Activated CD4-positive, alpha-beta memory T cell treated with anti-CD3 and anti-CD28 coated beads for 36 hours (primary cell): Measurements from ENCODE around the gene CARMIL1. TPM values are rescaled to one million over a fixed set of nuclear protein-coding genes. Genes with fewer than 3 reads are reported as not detected.

Experiments used
- CTCF ChIA-PET: fragments of 350-600 bp; sonication (Branson Sonifier 250); formaldehyde crosslinking; loops from one replicate; lab custom pipeline; 2021; ENCODE audit warnings: antibody characterized with exemption, inconsistent platforms; lab: Charles Lee
- POLR2A ChIA-PET: fragments of 350-600 bp; sonication (Branson Sonifier 250); formaldehyde crosslinking; loops from one replicate; lab custom pipeline; 2021; ENCODE audit warnings: antibody characterized with exemption; lab: Charles Lee
- DNase-seq: peaks from one replicate; pipeline ENCODE4 v3.0.0-alpha.2; 2020
- H3K27ac Mint-ChIP-seq: one replicate; pipeline ENCODE4 v1.8.0; 2021; ENCODE audit warnings: mixed read lengths
- H3K27me3 Mint-ChIP-seq: one replicate; pipeline ENCODE4 v1.8.0; 2021; ENCODE audit warnings: mixed read lengths
- H3K36me3 Mint-ChIP-seq: one replicate; pipeline ENCODE4 v1.8.0; 2021; ENCODE audit warnings: mixed read lengths
- H3K4me1 Mint-ChIP-seq: one replicate; pipeline ENCODE4 v1.8.0; 2021; ENCODE audit warnings: low read depth, mixed read lengths
- H3K4me3 Mint-ChIP-seq: one replicate; pipeline ENCODE4 v1.8.0; 2021; ENCODE audit warnings: mild to moderate bottlenecking, mixed read lengths
- H3K9me3 Mint-ChIP-seq: one replicate; pipeline ENCODE4 v1.8.0; 2021; ENCODE audit warnings: mixed read lengths
- intact Hi-C: fragments of 100-400 bp; cut with micrococcal nuclease; formaldehyde crosslinking; loops from one replicate; pipeline ENCODE4 v1.15.1; 2023
- total RNA-seq, 2 experiments: library from RNA; stranded (reverse); gene quantifications; one replicate each; pipeline ENCODE4 v1.2.3, GENCODE V29; 2021

CARMIL1 gene
- total RNA-seq, 2 experiments from 2014 or later, result 2.4 to 2.7 TPM

DNA sequence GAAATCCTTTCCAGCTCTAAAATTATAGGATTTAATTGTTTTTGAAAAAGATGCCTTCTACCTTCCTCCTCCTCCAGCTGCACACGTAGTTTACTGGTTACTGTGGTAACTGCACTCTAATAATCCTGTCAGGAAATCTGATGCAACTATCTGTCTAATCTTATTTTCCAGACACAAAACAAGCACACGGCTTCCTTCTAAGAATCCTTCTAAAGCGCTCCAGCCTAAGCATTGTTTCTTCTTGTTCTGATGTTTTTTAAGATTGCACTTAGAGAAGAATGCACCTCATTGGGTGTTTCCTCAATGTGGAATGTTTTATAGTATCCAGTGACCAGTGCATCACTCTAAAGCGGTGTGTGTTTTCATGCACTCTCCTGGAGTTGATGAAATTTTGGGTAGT is 63.6 kb downstream of the CARMIL1 start:
- H3K4me1 Mint-ChIP-seq, result peaks cover 4% of the 10 kb centered on the region
- DNase-seq, result no peak
- no peaks in the 10 kb centered on the region for H3K9me3 Mint-ChIP-seq
- no peak overlapping the region for H3K4me3 Mint-ChIP-seq
- no peaks in the 10 kb centered on the region for H3K27me3 Mint-ChIP-seq
- no peaks in the 10 kb centered on the region for H3K36me3 Mint-ChIP-seq
- H3K27ac Mint-ChIP-seq, result no peak overlapping the region
- POLR2A ChIA-PET, result no interaction called here
- intact Hi-C loops, result no loop called here
- CTCF ChIA-PET, result interaction anchor here (0.6 to 1.8 kb wide), 3 partner anchors 141 to 260 kb away, joined by 3 to 6 read pairs (median 3); no protein-coding TSS in a partner anchor

GRCh38 chr6:25343984-25344383 is 64.8 kb downstream of the CARMIL1 start:
- intact Hi-C loops, result no loop called here
- DNase-seq, result no peak
- H3K4me3 Mint-ChIP-seq, result no peak overlapping the region
- H3K27ac Mint-ChIP-seq, result no peak overlapping the region
- H3K27me3 Mint-ChIP-seq, result no peaks in the 10 kb centered on the region
- H3K36me3 Mint-ChIP-seq, result no peaks in the 10 kb centered on the region
- H3K4me1 Mint-ChIP-seq, result peaks cover 4% of the 10 kb centered on the region
- no peaks in the 10 kb centered on the region for H3K9me3 Mint-ChIP-seq
- CTCF ChIA-PET, result no interaction called here
- POLR2A ChIA-PET, result no interaction called here

DNA sequence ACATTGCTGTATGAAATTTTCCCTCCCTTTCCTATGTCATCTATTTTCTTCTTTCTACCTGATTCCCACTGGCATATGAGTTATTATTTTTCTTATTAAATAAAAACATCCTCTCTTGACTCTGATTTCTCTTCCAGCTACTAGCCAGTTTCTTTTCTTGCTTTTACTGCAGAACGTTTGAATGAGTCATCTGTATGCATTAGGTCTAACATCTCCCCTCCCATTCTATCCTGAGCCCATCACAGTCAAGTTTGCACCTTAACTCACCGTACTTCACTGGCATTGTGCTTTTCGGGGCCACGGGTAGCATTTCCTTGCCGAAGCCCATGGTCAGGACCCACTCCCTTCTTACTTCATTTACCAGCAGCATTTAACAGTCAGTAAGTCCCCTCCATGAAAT is 65.7 kb downstream of the CARMIL1 start:
- Mint-ChIP-seq H3K36me3 (no peaks in the 10 kb centered on the region), H3K9me3 (no peaks in the 10 kb centered on the region), H3K27ac (no peak overlapping the region), H3K4me3 (no peak overlapping the region), H3K4me1 (peaks cover 4% of the 10 kb centered on the region), H3K27me3 (no peaks in the 10 kb centered on the region)
- POLR2A ChIA-PET, result no interaction called here
- CTCF ChIA-PET, result no interaction called here
- intact Hi-C loops, result no loop called here
- no peak for DNase-seq

GRCh38 chr6:25346064-25346463 is 66.9 kb downstream of the CARMIL1 start:
- ChIA-PET CTCF (interaction anchor here (1.0 to 1.4 kb wide), 3 partner anchors 19 to 123 kb away, joined by 3 to 4 read pairs (median 3); no protein-coding TSS in a partner anchor), POLR2A (interaction anchor here (0.8 kb wide), 1 partner anchor 90 kb away, joined by 3 read pairs; no protein-coding TSS in a partner anchor)
- DNase-seq, result no peak
- Mint-ChIP-seq H3K4me3 (no peak overlapping the region), H3K9me3 (no peaks in the 10 kb centered on the region), H3K27ac (no peak overlapping the region), H3K36me3 (no peaks in the 10 kb centered on the region), H3K27me3 (no peaks in the 10 kb centered on the region), H3K4me1 (peaks cover 2% of the 10 kb centered on the region)
- intact Hi-C loops, result no loop called here

- ChIA-PET CTCF (no interaction called here), POLR2A (no interaction called here)
- no peaks in the 10 kb centered on the region for H3K36me3 Mint-ChIP-seq
- no peak overlapping the region for H3K27ac Mint-ChIP-seq
- no peak overlapping the region for H3K4me3 Mint-ChIP-seq
- H3K4me1 Mint-ChIP-seq, result peaks cover 6% of the 10 kb centered on the region
- DNase-seq, result no peak
- no peaks in the 10 kb centered on the region for H3K27me3 Mint-ChIP-seq
- H3K9me3 Mint-ChIP-seq, result no peaks in the 10 kb centered on the region
- intact Hi-C loops, result no loop called here
Observed at GRCh38 chr6:25350573-25350972, 71.4 kb downstream of the CARMIL1 start.

- ChIA-PET CTCF (interaction anchor here (1.9 kb wide), 1 partner anchor 205 kb away, joined by 5 read pairs; no protein-coding TSS in a partner anchor), POLR2A (no interaction called here)
- Mint-ChIP-seq H3K27me3 (no peaks in the 10 kb centered on the region), H3K9me3 (no peaks in the 10 kb centered on the region), H3K4me1 (peaks cover 6% of the 10 kb centered on the region), H3K27ac (no peak overlapping the region), H3K36me3 (no peaks in the 10 kb centered on the region), H3K4me3 (no peak overlapping the region)
- intact Hi-C loops, result no loop called here
- no peak for DNase-seq
Observed at GRCh38 chr6:25351485-25351884, 72.3 kb downstream of the CARMIL1 start.

GRCh38 chr6:25352285-25352684 is 73.1 kb downstream of the CARMIL1 start:
- H3K27ac Mint-ChIP-seq, result no peak overlapping the region
- H3K4me3 Mint-ChIP-seq, result no peak overlapping the region
- no peaks in the 10 kb centered on the region for H3K27me3 Mint-ChIP-seq
- intact Hi-C loops, result no loop called here
- ChIA-PET CTCF (interaction anchor here (1.2 to 1.9 kb wide), 3 partner anchors 129 to 204 kb away, joined by 3 to 5 read pairs (median 5); no protein-coding TSS in a partner anchor), POLR2A (no interaction called here)
- H3K9me3 Mint-ChIP-seq, result no peaks in the 10 kb centered on the region
- DNase-seq, result no peak
- H3K4me1 Mint-ChIP-seq, result peaks cover 6% of the 10 kb centered on the region
- H3K36me3 Mint-ChIP-seq, result no peaks in the 10 kb centered on the region

DNA sequence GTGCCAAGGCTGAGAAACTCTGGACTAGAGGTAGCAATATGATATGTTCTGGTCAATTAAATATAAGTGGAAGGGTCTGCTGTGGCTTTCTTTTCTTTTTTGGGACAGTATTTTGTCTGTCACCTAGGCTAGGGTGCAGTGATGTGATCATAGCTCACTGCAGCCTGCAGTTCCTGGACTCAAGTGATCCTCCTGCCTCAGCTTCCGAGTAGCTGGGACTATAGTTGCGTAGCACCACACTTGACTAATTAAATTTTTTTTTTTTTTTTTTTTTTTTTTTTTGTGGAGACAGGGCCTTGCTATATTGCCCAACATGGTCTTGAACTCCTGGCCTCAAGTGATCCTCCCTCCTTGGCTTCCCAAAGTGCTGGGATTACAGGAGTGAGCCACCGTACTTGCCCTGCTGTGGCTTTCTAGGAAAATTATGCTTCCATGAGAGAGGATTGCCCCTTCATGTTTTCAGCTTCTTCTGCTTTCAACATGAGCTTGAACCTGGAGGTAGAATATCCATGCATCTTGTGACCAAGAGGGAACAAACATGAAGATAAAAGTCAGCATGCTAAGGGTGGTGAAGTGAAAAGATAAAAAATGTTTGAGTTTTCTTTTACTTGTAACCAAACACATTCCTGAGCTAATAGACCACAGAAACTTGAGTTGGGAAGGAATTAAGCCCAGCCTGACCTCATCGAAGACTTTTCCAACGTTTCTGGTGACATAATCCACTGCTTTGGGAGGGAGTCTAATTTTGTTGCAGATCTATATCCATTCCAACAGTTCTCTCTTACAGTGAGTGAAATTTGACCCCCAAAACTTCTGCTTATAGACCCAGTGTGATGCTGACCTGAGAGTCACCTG is 75.1 kb downstream of the CARMIL1 start:
- H3K36me3 Mint-ChIP-seq, result no peaks in the 10 kb centered on the region
- H3K27ac Mint-ChIP-seq, result no peak overlapping the region
- no peak for DNase-seq
- H3K4me3 Mint-ChIP-seq, result no peak overlapping the region
- no peaks in the 10 kb centered on the region for H3K9me3 Mint-ChIP-seq
- POLR2A ChIA-PET, result no interaction called here
- CTCF ChIA-PET, result no interaction called here
- intact Hi-C loops, result no loop called here
- H3K4me1 Mint-ChIP-seq, result peaks cover 6% of the 10 kb centered on the region
- H3K27me3 Mint-ChIP-seq, result no peaks in the 10 kb centered on the region

DNA sequence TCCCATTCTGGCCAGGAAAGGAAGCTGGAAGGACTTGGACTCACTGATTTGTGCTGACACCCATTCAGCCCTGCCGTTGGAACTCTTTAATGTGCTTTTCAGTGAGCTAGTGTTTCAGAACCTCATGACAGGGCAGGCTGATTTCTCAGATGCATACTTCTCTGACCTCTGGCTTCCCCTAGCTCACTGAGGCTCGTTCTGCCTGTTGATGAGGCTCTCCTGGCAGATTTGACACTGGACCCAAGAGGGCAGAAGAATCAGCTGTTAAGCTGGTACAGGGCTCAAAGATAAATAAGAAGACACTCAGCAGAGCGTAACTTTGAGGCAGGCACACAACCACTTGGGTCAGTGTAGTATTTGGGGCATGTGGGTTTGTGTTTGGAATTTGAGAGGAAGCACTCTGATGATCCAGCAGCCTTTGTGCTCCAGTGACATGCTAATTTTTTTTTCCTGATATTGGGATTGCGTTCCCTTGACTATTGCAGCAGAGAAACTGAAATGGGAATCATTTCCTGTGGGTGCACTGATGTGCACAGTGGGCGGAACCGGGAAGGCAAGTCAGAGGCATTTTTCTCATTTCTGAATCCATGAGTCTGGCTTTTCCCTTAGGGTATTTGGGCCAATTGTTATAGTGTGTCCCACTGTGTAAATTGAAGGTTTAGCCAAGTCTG is 80.2 kb downstream of the CARMIL1 start:
- Mint-ChIP-seq H3K9me3 (no peaks in the 10 kb centered on the region), H3K36me3 (no peaks in the 10 kb centered on the region), H3K4me3 (no peak overlapping the region), H3K27ac (no peak overlapping the region), H3K4me1 (no peaks in the 10 kb centered on the region), H3K27me3 (no peaks in the 10 kb centered on the region)
- intact Hi-C loops, result no loop called here
- no peak for DNase-seq
- CTCF ChIA-PET, result no interaction called here
- POLR2A ChIA-PET, result no interaction called here

GRCh38 chr6:25359891-25360290 is 80.7 kb downstream of the CARMIL1 start:
- Mint-ChIP-seq H3K36me3 (no peaks in the 10 kb centered on the region), H3K27ac (no peak overlapping the region), H3K9me3 (no peaks in the 10 kb centered on the region), H3K27me3 (no peaks in the 10 kb centered on the region), H3K4me3 (no peak overlapping the region), H3K4me1 (no peaks in the 10 kb centered on the region)
- CTCF ChIA-PET, result no interaction called here
- DNase-seq, result no peak
- POLR2A ChIA-PET, result no interaction called here
- intact Hi-C loops, result no loop called here

- H3K4me1 Mint-ChIP-seq, result no peaks in the 10 kb centered on the region
- H3K9me3 Mint-ChIP-seq, result no peaks in the 10 kb centered on the region
- intact Hi-C loops, result no loop called here
- CTCF ChIA-PET, result no interaction called here
- no peaks in the 10 kb centered on the region for H3K27me3 Mint-ChIP-seq
- DNase-seq, result no peak
- H3K27ac Mint-ChIP-seq, result no peak overlapping the region
- POLR2A ChIA-PET, result no interaction called here
- H3K36me3 Mint-ChIP-seq, result no peaks in the 10 kb centered on the region
- no peak overlapping the region for H3K4me3 Mint-ChIP-seq
Observed at GRCh38 chr6:25360621-25361020, 81.4 kb downstream of the CARMIL1 start.

DNA sequence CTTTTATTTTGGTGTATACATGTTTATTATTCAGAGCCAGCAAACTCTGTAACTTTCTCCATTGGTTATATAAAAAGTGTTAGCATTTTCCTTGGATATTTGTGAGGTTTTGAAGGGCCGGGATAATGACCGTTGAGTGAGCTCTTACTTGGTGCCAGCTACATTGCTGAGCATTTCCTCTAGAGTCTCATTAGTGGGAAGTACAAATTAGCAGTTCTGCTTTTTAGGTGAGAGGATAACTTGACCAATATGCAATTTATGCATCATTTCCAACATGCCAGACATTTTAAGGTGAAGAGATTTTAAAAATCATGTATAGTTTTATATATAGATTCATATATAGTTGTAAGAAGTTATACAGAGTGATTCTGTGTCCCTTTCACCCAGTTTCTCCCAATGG is 84.3 kb downstream of the CARMIL1 start:
- ChIA-PET CTCF (no interaction called here), POLR2A (no interaction called here)
- H3K27me3 Mint-ChIP-seq, result no peaks in the 10 kb centered on the region

More for the DNA sequence above, 84.3 kb downstream of the CARMIL1 start:
- H3K27ac Mint-ChIP-seq, result no peak overlapping the region
- H3K4me3 Mint-ChIP-seq, result no peak overlapping the region
- no peaks in the 10 kb centered on the region for H3K9me3 Mint-ChIP-seq
- peaks cover 24% of the 10 kb centered on the region for H3K4me1 Mint-ChIP-seq
- DNase-seq, result no peak
- no peaks in the 10 kb centered on the region for H3K36me3 Mint-ChIP-seq
- intact Hi-C loops, result no loop called here
